Ovary (tissue), 9 donors: ENCODE data around the gene RBM20. TPM values are rescaled to one million over a fixed set of nuclear protein-coding genes. Genes with fewer than 3 reads are reported as not detected.

Source experiments
- DNase-seq, 5 donors: peaks; one replicate each; pipeline ENCODE4 v3.0.0-alpha.2; 2019 to 2020
- H3K27ac ChIP-seq, 2 donors: fragments of 200-600 bp; one replicate each; pipeline versions ENCODE4 v1.5.1 to v1.8.0; 2019 to 2022
- H3K27me3 ChIP-seq: fragments of 200-600 bp; one replicate; pipeline ENCODE4 v1.8.0; 2022
- H3K36me3 ChIP-seq: fragments of 200-600 bp; sonication (generic); one replicate; pipeline ENCODE4 v1.5.1; 2019
- H3K4me1 ChIP-seq: one replicate; pipeline ENCODE4 v1.8.1; 2013; ENCODE audit warnings: mild to moderate bottlenecking, moderate library complexity; ENCODE audit not compliant: insufficient read depth
- H3K4me3 ChIP-seq: fragments of 200-600 bp; sonication (generic); one replicate; pipeline ENCODE4 v1.5.1; 2017
- H3K9me3 ChIP-seq, 2 donors: fragments of 200-600 bp in 1 of 2; sonication (generic) in 1 of 2; one replicate each; pipeline versions ENCODE4 v1.5.1 to v1.8.1; 2013 to 2019; ENCODE audit warnings: mild to moderate bottlenecking in 1 of 2, moderate library complexity in 1 of 2
- EP300 ChIP-seq: sonication (generic); formaldehyde crosslinking; IDR thresholded peaks from one replicate; pipeline ENCODE4 v1.6.1; 2017; ENCODE audit warnings: antibody characterized with exemption
- POLR2A ChIP-seq: fragments of 450-650 bp; IDR thresholded peaks from one replicate; pipeline ENCODE4 v1.6.1; 2017; ENCODE audit warnings: antibody characterized with exemption, mild to moderate bottlenecking, moderate library complexity
- WGBS, 3 donors: extraction: QIAGEN DNeasy Blood & Tissue Kit in 1 of 3; methylation state at CpG; one replicate each; pipeline versions ENCODE4 v1.1.5 to v1.1.7; 2013 to 2017; 5-methylcytosine and 5-hydroxymethylcytosine counted together
- intact Hi-C, 4 donors: fragments of 100-400 bp; cut with DNase I; formaldehyde crosslinking; loops; one replicate each; pipeline versions ENCODE4 v1.11.0 to v1.15.1; 2022 to 2023
- polyA plus RNA-seq, 2 donors: library from polyadenylated mRNA; stranded (reverse); fragments of 200-250 nt in 1 of 2; fragments of 350-450 nt in 1 of 2; fragmentation: Illumina TruSeq in 1 of 2; extraction: RNeasy Lipid Tissue Mini Kit (QIAGEN cat#74804) in 1 of 2; gene quantifications; one replicate each; pipeline ENCODE4 v1.2.3, GENCODE V29; 2013 to 2014
- total RNA-seq, 7 donors: library from RNA; depleted of rRNA in 2 of 7; stranded (reverse); fragments of >200 nt in 2 of 7; fragmentation: NEBNext Ultra II Directional in 3 of 7; extraction: Animal tissue kit (Norgen Biotek cat#: 25700) in 3 of 7; gene quantifications; one replicate each; pipeline versions ENCODE4 v1.1.0 to v1.2.4, GENCODE V29; 2016 to 2023
- TF ChIP-seq, protein P1 (sequence below), 3 donors: fragments of 450-650 bp in 2 of 3; fragments of 200-600 bp in 1 of 3; IDR thresholded peaks; one replicate each; pipeline versions ENCODE4 v1.5.1 to v1.8.0; 2016 to 2022; ENCODE audit warnings: antibody characterized with exemption in 3 of 3, mild to moderate bottlenecking in 1 of 3
- donor health status: DM: no; HTN: no; CAD: no; lungs with moderate emphysema.
- donor health status: DM: no; HTN: no; CAD: no.
- donor health status: Bipolar disorder and iron deficiency.
- donor health status: DM: yes; HTN: yes; CAD: no.
- donor health status: DM: no; HTN: no; CAD: no.
- donor health status: DM: yes; HTN: yes; CAD: no.

RBM20 gene
- total and polyA plus RNA-seq, 9 donors, result 0.96 to 4.9 (median 3.6) TPM

- Histone ChIP-seq H3K4me1 (no peaks in the 10 kb centered on the region), H3K36me3 (no peaks in the 10 kb centered on the region), H3K9me3 (no peaks in the 10 kb centered on the region), H3K27ac (no peak overlapping the region), H3K4me3 (no peak overlapping the region), H3K27me3 (no peaks in the 10 kb centered on the region)
- DNase-seq, result no peak
- intact Hi-C loops, result no loop called here
- TF ChIP-seq POLR2A (no peak), EP300 (no peak)
- TF ChIP-seq, protein P1, sequence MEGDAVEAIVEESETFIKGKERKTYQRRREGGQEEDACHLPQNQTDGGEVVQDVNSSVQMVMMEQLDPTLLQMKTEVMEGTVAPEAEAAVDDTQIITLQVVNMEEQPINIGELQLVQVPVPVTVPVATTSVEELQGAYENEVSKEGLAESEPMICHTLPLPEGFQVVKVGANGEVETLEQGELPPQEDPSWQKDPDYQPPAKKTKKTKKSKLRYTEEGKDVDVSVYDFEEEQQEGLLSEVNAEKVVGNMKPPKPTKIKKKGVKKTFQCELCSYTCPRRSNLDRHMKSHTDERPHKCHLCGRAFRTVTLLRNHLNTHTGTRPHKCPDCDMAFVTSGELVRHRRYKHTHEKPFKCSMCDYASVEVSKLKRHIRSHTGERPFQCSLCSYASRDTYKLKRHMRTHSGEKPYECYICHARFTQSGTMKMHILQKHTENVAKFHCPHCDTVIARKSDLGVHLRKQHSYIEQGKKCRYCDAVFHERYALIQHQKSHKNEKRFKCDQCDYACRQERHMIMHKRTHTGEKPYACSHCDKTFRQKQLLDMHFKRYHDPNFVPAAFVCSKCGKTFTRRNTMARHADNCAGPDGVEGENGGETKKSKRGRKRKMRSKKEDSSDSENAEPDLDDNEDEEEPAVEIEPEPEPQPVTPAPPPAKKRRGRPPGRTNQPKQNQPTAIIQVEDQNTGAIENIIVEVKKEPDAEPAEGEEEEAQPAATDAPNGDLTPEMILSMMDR (IDR thresholded peaks at IDR 0.05), result no peak
- WGBS, 3 donors, result 61 to 72% (median 65%) methylated on average over 1 of the region's 1 CpG
Measured at GRCh38 chr10:110650265-110650668, 6.1 kb downstream of the RBM20 start.

DNA sequence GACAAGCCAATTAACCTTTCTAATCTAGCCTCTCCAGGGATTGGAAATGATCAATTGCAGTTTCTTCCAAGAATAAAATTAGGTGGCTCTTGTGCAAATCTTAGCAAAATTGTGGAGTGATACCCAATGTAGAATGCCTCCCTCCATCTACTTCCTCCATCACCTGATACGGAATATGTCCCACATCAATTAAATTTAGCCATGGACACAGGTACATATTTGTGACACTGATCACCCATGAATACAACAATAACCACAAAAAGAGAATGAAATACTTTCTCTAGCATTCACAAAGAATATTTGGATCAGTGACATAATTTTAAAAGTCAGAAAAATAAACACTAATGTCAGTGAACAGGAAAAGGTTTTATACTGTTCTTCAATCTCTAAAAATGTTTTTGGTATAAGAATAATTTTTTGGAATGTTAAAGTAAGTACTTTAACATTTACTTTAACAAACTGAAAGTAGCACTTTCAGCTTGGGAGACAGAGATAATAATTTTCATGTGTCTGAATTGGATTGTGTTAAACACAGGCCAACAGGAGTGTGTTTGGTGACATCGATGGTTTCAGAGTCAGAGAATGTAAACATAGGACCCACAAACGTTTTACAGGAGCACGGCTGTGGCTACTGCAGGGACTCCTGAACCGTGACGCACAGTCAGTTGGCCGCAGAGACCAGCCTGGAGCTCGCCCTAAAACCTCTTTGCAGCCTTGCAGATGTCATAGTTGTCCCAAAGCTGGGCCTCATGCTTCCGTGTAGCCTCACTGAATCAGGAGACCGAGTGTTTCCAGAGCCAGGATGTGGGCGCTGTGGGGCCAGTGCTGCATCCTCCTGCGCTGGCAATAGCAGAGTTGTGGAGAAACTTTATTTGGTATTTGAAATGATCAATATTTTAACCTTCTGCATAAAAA lies 7.2 kb downstream of the RBM20 start:
- 53 to 62% (median 61%) methylated on average over 12 of the region's 12 CpGs for WGBS, 3 donors
- no peaks in the 10 kb centered on the region for H3K27me3 ChIP-seq
- no peaks in the 10 kb centered on the region for H3K4me1 ChIP-seq
- TF ChIP-seq EP300, result no peak
- no peak for TF ChIP-seq POLR2A
- TF ChIP-seq, protein P1 (IDR thresholded peaks at IDR 0.05), result no peak
- intact Hi-C loops, result no loop called here
- H3K27ac ChIP-seq, result no peak overlapping the region
- no peaks in the 10 kb centered on the region for H3K9me3 ChIP-seq
- no peak for DNase-seq
- no peaks in the 10 kb centered on the region for H3K36me3 ChIP-seq
- H3K4me3 ChIP-seq, result no peak overlapping the region

- Histone ChIP-seq H3K27ac (no peak overlapping the region), H3K27me3 (no peaks in the 10 kb centered on the region)
- 66 to 76% (median 75%) methylated on average over 6 of the region's 6 CpGs for WGBS, 3 donors
Measured at GRCh38 chr10:110652475-110653118, 8.5 kb downstream of the RBM20 start.

GRCh38 chr10:110655320-110655719 lies 11.2 kb downstream of the RBM20 start:
- no peaks in the 10 kb centered on the region for H3K4me1 ChIP-seq

More at GRCh38 chr10:110652475-110653118, 8.5 kb downstream of the RBM20 start:
- Histone ChIP-seq H3K4me1 (no peaks in the 10 kb centered on the region), H3K36me3 (no peaks in the 10 kb centered on the region), H3K4me3 (no peak overlapping the region), H3K9me3 (no peaks in the 10 kb centered on the region)
- no peak for DNase-seq
- intact Hi-C loops, result no loop called here
- TF ChIP-seq, protein P1 (IDR thresholded peaks at IDR 0.05), result no peak
- TF ChIP-seq EP300 (no peak), POLR2A (no peak)

More at GRCh38 chr10:110655320-110655719, 11.2 kb downstream of the RBM20 start:
- DNase-seq, result no peak
- no peak overlapping the region for H3K4me3 ChIP-seq
- WGBS, 3 donors, result 11 to 22% (median 18%) methylated on average over 1 of the region's 1 CpG
- TF ChIP-seq POLR2A (no peak), EP300 (no peak)
- TF ChIP-seq, protein P1 (IDR thresholded peaks at IDR 0.05), result no peak
- H3K27me3 ChIP-seq, result no peaks in the 10 kb centered on the region
- intact Hi-C loops, result no loop called here
- no peaks in the 10 kb centered on the region for H3K36me3 ChIP-seq
- no peak overlapping the region for H3K27ac ChIP-seq
- no peaks in the 10 kb centered on the region for H3K9me3 ChIP-seq
